RPMI7951 (cell line): Measurements from ENCODE around the gene CLEC1A. TPM values are rescaled to one million over a fixed set of nuclear protein-coding genes. Genes with fewer than 3 reads are reported as not detected.

Source experiments
- DNase-seq: peaks from one replicate; pipeline ENCODE4 v3.0.0-alpha.2; 2012; ENCODE audit warnings: low read depth
- total RNA-seq: library from RNA; depleted of rRNA; stranded (reverse); fragments of >200 nt; shearing (Covaris generic); gene quantifications from 2 replicates; pipeline ENCODE4 v1.2.3, GENCODE V29; 2014

The CLEC1A gene
- total RNA-seq, 1 experiment from 2014 or later = 0.12 TPM

- DNase-seq = peak; percentile 74
Observed at GRCh38 chr12:10101042-10101579, 2.3 kb upstream of the CLEC1A start.

- peak; percentile 20 for DNase-seq
Observed at GRCh38 chr12:10097521-10097920, 1.3 kb downstream of the CLEC1A start.

- DNase-seq = no peak
Observed at GRCh38 chr12:10095971-10096370, 2.8 kb downstream of the CLEC1A start.

- DNase-seq = no peak
Observed at GRCh38 chr12:10094646-10095395, 4.0 kb downstream of the CLEC1A start.

GRCh38 chr12:10088955-10089900 lies 9.6 kb downstream of the CLEC1A start:
- DNase-seq = no peak

- DNase-seq = no peak
Observed at GRCh38 chr12:10088031-10088430, 10.8 kb downstream of the CLEC1A start.

GRCh38 chr12:10086387-10086786 lies 12.4 kb downstream of the CLEC1A start:
- DNase-seq = no peak

GRCh38 chr12:10084733-10085132 lies 14.1 kb downstream of the CLEC1A start:
- DNase-seq = no peak

- DNase-seq = no peak
Observed at GRCh38 chr12:10082117-10082874, 16.5 kb downstream of the CLEC1A start.

GRCh38 chr12:10075451-10075850 lies 23.3 kb downstream of the CLEC1A start:
- no peak for DNase-seq

- DNase-seq = no peak
Observed at GRCh38 chr12:10073261-10073660, 25.5 kb downstream of the CLEC1A start.

- DNase-seq = no peak
Observed at GRCh38 chr12:10072131-10072530, 26.7 kb downstream of the CLEC1A start.

- no peak for DNase-seq
Observed at GRCh38 chr12:10070380-10070779, 28.4 kb downstream of the CLEC1A start.

- DNase-seq = no peak
Observed at GRCh38 chr12:10069976-10070375, 28.8 kb downstream of the CLEC1A start.

- DNase-seq = peak; percentile 39
Observed at GRCh38 chr12:10069099-10069498, 29.7 kb downstream of the CLEC1A start.

- DNase-seq = no peak
Observed at GRCh38 chr12:10068644-10069043, 30.1 kb downstream of the CLEC1A start.

- peak; percentile 3 for DNase-seq
Observed at GRCh38 chr12:10067942-10068341, 30.8 kb downstream of the CLEC1A start.

- no peak for DNase-seq
Observed at GRCh38 chr12:10067264-10067663, 31.5 kb downstream of the CLEC1A start.

GRCh38 chr12:10065241-10065640 lies 33.5 kb downstream of the CLEC1A start:
- no peak for DNase-seq

GRCh38 chr12:10058387-10058786 lies 40.4 kb downstream of the CLEC1A start:
- no peak for DNase-seq

GRCh38 chr12:10052193-10052913 lies 46.4 kb downstream of the CLEC1A start:
- DNase-seq = no peak
